LNCAP (cell line): ENCODE measurements around the gene SPINDOC.

Experiments
- CTCF ChIP-seq: fragments of 450-650 bp; IDR thresholded peaks from 2 replicates; pipeline ENCODE4 v1.5.1; 2017; ENCODE audit warnings: mild to moderate bottlenecking

Gene SPINDOC

GRCh38 chr11:63876616-63877015 lies 63.4 kb downstream of the SPINDOC start:
- TF ChIP-seq CTCF, result no peak
